Neural cell (in vitro differentiated cells): Measurements from ENCODE around the gene CRAMP1.

Experiments
- CTCF ChIP-seq: fragments of 450-650 bp; IDR thresholded peaks from 2 replicates; pipeline ENCODE4 v1.5.1; 2014; ENCODE audit warnings: antibody characterized with exemption, mild to moderate bottlenecking, moderate library complexity; ENCODE audit not compliant: poor library complexity, severe bottlenecking
- EP300 ChIP-seq: fragments of 450-650 bp; conservative IDR thresholded peaks from 2 replicates; pipeline ENCODE4 v1.6.1; 2014; ENCODE audit warnings: antibody characterized with exemption, mild to moderate bottlenecking, moderate library complexity; ENCODE audit not compliant: poor library complexity, severe bottlenecking
- REST ChIP-seq: IDR thresholded peaks from 2 replicates; pipeline ENCODE4 v1.6.1; 2012; ENCODE audit warnings: borderline replicate concordance

GRCh38 chr16:1707193-1707790 is 95.1 kb downstream of the CRAMP1 start:
- TF ChIP-seq CTCF (peak; percentile 33), EP300 (no peak), REST (peak; percentile 52)
